Measurements from ENCODE around the gene CALHM2. TPM values are rescaled to one million over a fixed set of nuclear protein-coding genes. Genes with fewer than 3 reads are reported as not detected.

Gene CALHM2, protein sequence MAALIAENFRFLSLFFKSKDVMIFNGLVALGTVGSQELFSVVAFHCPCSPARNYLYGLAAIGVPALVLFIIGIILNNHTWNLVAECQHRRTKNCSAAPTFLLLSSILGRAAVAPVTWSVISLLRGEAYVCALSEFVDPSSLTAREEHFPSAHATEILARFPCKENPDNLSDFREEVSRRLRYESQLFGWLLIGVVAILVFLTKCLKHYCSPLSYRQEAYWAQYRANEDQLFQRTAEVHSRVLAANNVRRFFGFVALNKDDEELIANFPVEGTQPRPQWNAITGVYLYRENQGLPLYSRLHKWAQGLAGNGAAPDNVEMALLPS
- 35.0 TPM for polyA plus RNA-seq

DNA sequence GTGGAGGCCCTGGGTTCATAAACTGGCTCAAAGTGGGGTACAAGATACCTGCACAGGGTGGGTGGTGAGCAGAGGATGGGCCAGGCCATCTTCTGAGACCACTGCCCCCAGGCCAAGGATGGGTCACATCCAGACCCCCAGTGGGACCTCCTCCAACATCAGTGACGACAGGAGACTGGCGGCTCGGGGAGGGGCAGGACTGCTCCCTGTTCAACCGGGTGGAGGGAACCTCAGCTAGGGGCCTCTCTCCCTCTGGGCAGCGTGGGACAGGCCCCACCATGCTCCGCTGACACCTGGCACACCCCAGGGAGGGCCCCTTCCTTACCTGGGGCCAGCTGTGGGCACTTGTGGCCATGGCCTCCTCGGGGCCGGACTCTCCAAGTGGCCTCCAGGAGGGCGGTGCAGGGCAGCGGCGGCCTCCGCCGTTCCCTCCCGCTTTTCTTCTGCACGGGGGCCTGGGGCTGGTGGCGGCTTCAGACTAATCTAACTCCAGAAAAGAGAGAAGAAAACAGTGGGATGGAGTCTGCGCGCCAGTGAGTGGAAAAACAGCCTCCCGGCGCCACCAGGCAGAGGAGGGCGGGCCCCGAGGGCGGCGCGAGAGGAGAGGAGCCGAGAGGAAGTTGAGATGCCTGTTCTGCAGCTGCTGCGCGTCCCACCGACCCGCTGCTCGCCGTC, at the start of gene CALHM2:
CALHM2 (minus strand) TSS at position 540 of the 675 bp plus-strand sequence. CDS start 2,429 bp downstream, outside the sequence.
- H3K9me3 Mint-ChIP-seq, result no peaks in the 10 kb centered on the region
- peak within 1 kb of the TSS; percentile 90 to 96 (median 93) for H3K4me3 Mint-ChIP-seq
- H3K4me1 Mint-ChIP-seq, result peaks cover 33 to 37% (median 34%) of the 10 kb centered on the region in 3 donors
- H3K36me3 Mint-ChIP-seq, result peaks cover 5% of the 10 kb centered on the region
- peak within 1 kb of the TSS; percentile 86 to 95 (median 87) for H3K27ac Mint-ChIP-seq
- H3K27me3 Mint-ChIP-seq, result no peaks in the 10 kb centered on the region

DNA sequence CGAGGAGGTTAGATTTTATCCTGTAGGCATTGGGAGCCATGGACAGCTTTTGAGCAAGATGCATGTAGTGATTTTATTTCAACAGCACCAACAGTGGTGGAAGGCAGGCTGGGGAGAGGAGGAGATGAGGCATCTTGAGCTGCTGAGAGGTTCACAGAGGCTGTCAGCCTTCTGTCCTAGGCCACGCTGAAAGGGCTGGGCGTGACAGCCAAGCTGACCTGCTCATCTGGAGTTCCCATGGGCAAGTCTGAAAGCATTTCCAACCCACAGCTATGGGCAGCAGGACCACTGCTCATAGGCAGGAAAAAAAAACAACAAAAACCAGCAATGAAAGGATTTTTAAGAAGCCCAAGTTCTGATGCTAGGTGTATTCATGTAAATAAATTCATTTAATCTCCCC, 49.0 kb upstream of the CALHM2 start:
- peak overlapping the region in 1 of 3 donors; percentile 82 for H3K27ac Mint-ChIP-seq
- peaks cover 4% of the 10 kb centered on the region for H3K36me3 Mint-ChIP-seq
- peaks cover 0 to 3% (median 0%) of the 10 kb centered on the region in 3 donors for H3K4me1 Mint-ChIP-seq
- no peak overlapping the region for H3K4me3 Mint-ChIP-seq
- peaks cover 43% of the 10 kb centered on the region for H3K27me3 Mint-ChIP-seq
- no peaks in the 10 kb centered on the region for H3K9me3 Mint-ChIP-seq

DNA sequence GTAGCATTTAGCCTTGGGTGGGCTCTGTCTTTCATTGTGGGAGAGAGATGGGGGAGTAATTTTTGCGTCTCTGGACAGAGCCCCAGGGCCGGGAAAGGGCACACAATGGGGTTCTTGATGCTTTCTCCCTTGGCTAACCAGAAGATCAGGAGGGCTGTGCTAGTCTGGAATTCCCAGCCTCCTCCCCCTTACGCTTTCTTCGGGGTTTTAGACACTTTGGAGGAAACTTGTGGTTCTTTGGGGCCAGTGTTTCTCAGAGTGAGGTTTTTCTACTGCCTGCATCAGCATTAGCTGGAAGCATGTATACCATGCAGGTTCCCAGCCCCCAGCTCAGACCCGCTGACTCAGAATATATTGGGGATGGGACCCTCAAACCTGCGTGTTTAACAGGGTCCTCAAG, 48.3 kb upstream of the CALHM2 start:
- H3K9me3 Mint-ChIP-seq, result no peaks in the 10 kb centered on the region
- H3K27me3 Mint-ChIP-seq, result peaks cover 40% of the 10 kb centered on the region
- H3K36me3 Mint-ChIP-seq, result peaks cover 4% of the 10 kb centered on the region
- peaks cover 0 to 3% (median 0%) of the 10 kb centered on the region in 3 donors for H3K4me1 Mint-ChIP-seq
- H3K4me3 Mint-ChIP-seq, result no peak overlapping the region
- no peak overlapping the region for H3K27ac Mint-ChIP-seq

DNA sequence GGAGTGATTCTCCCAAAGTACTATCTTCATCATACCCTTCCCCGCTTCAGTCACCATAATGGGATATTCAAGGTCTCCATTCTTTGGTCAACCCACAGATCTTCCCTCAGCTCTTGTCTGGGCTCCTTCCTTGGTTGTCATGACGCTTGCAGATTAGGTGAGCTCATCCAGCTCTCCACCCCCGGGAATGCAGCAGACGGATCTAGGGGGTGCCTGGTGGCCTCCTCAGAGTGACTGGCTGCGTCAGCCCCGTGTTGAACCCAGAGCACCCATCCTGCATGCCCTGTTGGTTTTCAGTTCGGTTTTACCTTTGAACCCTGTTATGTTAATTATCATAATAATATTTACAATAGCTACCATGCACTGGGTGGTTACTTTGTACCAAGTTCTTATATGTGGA, 47.7 kb upstream of the CALHM2 start:
- Mint-ChIP-seq H3K27ac (peak overlapping the region in 1 of 3 donors; percentile 95), H3K27me3 (peaks cover 44% of the 10 kb centered on the region), H3K4me3 (no peak overlapping the region), H3K36me3 (peaks cover 4% of the 10 kb centered on the region), H3K4me1 (peaks cover 0 to 3% (median 0%) of the 10 kb centered on the region in 3 donors), H3K9me3 (no peaks in the 10 kb centered on the region)

DNA sequence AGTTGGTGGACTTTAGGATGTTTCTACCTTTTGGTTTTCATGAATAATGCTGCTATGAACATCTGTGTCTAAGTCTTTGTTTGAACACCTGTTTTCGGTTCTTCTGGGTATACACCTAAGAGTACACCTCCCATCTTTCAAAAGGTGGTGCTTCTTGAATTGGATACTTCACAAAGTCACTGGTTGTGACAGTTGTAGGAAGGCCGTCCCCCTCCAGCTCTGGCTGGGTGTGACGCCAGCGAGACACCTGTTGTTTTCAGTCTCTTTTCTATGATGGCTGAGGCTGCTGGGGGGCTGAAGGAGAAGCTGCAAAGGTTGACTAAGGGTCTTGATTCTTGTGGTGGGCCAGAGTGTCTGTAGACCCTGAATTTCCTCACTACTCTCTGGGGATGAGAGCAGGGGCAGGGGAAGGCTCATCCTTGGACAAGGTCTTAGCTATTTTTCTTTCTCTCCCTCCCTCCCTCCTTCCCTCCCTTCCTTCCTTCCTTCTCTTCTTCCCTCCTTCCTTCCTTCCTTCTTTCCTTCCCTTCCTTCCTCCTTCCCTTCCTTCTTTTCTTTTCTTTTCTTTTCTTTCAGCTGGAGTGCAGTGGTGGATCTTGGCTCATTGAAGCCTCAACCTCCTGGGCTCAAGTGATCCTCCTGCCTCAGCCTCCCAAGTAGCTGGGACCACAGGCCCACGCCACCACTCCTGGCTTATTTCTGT, 46.9 kb upstream of the CALHM2 start:
- Mint-ChIP-seq H3K4me1 (peaks cover 0 to 3% (median 2%) of the 10 kb centered on the region in 3 donors), H3K27ac (no peak overlapping the region), H3K27me3 (peaks cover 45% of the 10 kb centered on the region), H3K36me3 (peaks cover 4% of the 10 kb centered on the region), H3K4me3 (no peak overlapping the region), H3K9me3 (no peaks in the 10 kb centered on the region)

DNA sequence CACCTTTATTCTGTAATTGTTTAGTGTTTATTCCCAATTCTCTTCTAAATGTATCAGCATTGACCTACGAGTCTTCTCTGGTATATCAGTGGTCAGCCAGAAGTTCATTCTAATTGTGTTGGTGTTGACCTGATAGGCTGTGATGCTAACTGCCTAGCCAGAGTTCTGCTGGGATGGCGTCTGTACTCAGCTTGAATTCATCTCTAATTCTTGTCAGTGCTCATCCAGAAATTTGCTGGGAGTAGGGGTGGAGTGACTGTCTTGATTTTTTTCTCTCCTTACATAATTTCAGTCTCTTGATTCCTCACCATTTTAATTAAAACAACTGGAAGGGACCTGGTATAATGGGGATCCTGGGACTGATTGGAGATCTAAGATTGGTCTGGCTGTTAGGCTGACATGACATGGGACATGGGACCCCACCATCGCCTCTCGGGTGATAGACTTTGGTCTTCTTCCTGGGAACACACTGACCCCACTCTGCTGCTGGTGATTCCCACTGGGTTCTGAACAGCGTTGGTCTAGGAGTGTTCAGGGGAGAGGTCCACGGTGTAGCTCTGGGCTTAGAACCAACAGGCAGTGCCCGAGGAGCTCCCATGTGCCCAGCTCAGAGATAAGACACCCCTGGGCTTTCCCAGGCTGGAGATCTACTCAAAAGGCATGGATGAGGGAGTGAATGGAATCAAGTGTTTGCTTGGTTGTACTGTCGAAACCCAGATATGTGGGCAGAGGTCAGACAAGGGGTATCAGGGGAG, 45.2 kb upstream of the CALHM2 start:
- Mint-ChIP-seq H3K27me3 (peaks cover 49% of the 10 kb centered on the region), H3K27ac (no peak overlapping the region), H3K36me3 (peaks cover 4% of the 10 kb centered on the region), H3K9me3 (no peaks in the 10 kb centered on the region), H3K4me3 (peak overlapping the region in 1 of 4 donors; percentile 2), H3K4me1 (peaks cover 6 to 8% (median 7%) of the 10 kb centered on the region in 3 donors)

DNA sequence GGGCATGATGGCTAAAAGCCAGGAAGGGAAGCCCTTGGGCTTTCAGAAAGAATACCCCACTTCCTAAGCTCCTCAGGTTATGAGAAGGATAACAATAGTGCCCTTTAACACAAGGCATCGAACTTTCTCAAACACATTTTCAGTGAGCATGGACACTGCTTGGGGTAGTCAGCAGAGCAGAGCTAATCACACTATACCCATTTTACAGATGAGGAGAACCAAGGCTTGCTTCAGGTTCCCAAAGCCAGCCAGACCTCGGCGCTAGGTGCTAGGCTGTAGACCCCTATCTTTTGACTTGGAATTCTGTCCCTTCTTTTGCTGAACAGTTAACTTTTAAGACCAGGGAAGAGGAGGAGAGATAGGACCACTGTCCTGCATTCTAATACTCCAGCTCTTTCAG, 43.2 kb upstream of the CALHM2 start:
- H3K36me3 Mint-ChIP-seq, result peaks cover 4% of the 10 kb centered on the region
- no peaks in the 10 kb centered on the region for H3K9me3 Mint-ChIP-seq
- peaks cover 14 to 21% (median 18%) of the 10 kb centered on the region in 3 donors for H3K4me1 Mint-ChIP-seq
- H3K4me3 Mint-ChIP-seq, result peak overlapping the region in 3 of 4 donors; percentile 73 to 89 (median 75)
- peaks cover 40% of the 10 kb centered on the region for H3K27me3 Mint-ChIP-seq
- H3K27ac Mint-ChIP-seq, result peak overlapping the region in 1 of 3 donors; percentile 16

DNA sequence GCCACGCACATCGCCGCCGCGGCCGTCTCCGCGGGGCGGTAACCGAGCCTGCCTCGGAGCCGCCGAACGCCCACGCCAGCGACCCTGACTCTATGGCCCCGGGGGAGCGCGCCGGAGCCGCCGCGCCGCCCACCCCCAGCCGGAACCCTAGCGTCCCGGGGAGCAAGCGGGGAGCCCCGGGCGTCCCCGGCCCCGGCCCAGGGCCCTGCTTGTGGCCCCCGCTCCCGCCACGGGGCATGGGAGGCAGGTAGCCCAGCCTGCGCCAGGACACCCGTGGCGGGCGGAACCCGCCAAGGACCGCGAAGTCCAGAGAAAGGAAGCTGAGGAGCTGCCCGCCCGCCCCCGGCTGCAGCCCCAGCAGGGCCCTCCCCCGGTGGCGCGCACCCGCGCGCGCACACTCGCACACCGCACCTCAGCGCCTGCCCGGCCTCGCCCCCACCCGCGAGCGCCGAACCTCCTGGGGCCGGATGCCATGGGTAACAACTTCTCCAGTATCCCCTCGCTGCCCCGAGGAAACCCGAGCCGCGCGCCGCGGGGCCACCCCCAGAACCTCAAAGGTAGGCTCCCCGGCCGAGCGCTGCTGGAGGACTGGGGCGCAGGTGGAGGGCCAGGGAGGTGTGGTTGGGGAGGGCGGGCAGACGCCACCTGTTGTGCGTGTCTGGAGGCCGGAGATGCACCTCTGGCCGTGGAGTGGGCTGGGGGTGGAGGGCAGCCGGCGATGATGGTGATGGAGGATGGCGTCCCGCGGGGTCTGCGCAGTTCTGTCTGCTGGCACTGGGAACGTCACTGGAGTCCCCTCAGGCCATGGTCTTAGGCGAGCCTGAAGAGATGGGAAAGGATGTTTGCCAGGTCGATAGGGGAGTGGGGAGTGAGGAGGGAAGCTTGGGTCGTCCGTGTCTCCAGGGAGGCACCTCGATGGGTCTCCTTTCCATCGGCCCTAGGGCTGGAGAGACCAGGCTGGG, 42.0 kb upstream of the CALHM2 start:
- Mint-ChIP-seq H3K27me3 (peaks cover 33% of the 10 kb centered on the region), H3K27ac (no peak overlapping the region), H3K36me3 (peaks cover 4% of the 10 kb centered on the region)

DNA sequence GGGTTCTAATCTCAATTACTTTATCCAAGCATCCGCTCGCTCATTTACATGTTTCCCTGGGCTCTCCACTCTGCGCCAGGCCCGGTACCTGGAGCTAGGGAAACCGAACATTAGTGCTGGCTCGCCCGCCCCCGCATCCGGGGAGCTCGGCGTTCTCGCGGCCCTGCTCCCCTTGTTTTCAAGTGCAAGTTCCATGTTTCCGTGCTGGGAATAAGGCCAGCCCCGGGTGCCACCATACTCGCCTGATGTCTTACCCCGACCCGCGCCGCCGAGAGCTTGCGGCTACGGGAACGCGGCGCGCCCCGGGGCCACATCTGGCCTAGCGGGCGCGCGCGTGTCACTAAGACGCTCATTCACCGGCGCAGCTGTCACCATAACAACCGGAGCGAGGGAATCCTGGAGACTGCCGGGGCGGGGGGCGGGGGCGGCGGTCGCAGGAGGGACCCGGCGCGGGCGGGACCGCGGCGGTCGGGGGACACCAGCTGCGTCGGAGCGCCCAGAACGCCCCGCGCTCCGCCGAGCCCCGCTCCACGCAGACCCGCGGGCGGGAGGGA, 41.3 kb upstream of the CALHM2 start, which contains the start of gene NEURL1:
NEURL1 (plus strand) TSS at position 344 of the 554 bp plus-strand sequence. CDS start 683 bp downstream, outside the sequence.
- peak within 1 kb of the TSS; percentile 81 to 94 (median 88) for H3K4me3 Mint-ChIP-seq
- peak within 1 kb of the TSS; percentile 26 to 50 (median 47) for H3K27ac Mint-ChIP-seq
- H3K4me1 Mint-ChIP-seq, result peaks cover 17 to 21% (median 19%) of the 10 kb centered on the region in 3 donors
- H3K27me3 Mint-ChIP-seq, result peaks cover 31% of the 10 kb centered on the region
- H3K9me3 Mint-ChIP-seq, result no peaks in the 10 kb centered on the region
- peaks cover 4% of the 10 kb centered on the region for H3K36me3 Mint-ChIP-seq

More for the DNA sequence above, 42.0 kb upstream of the CALHM2 start:
- Mint-ChIP-seq H3K4me3 (peak overlapping the region; percentile 73 to 89 (median 78)), H3K9me3 (no peaks in the 10 kb centered on the region), H3K4me1 (peaks cover 17 to 21% (median 19%) of the 10 kb centered on the region in 3 donors)

DNA sequence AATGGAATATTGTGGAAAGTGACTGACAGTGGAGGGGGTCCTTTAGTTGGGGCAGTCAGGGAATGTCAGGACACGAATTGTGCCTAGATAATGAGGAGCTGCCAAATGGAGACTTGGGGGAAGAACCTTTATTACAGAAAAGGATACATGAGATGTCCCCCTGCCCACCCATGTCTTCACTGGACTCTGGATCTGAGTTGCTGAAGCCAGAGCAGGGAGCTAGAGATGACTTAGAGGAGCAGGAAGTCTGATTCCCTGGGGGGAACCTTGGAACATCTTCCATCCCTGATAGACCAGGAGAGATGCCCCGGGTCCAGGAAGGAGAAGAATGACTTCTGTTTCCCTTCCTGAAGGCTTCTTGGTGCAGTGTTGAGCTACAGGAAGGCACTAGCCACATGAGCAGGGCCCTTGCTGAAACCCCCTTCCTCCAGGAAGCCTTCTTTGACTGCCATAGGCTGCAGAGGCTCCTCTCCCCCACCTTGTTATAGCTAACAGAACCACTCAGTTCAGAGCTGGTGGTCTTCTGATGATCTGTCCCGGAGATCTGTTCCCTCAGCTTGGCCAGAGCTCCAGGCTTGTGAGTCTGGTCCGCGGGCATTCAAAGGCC, 40.6 kb upstream of the CALHM2 start:
- Mint-ChIP-seq H3K9me3 (no peaks in the 10 kb centered on the region), H3K36me3 (peaks cover 4% of the 10 kb centered on the region), H3K27me3 (peaks cover 30% of the 10 kb centered on the region), H3K27ac (peak overlapping the region in 2 of 3 donors; percentile 47 to 50), H3K4me1 (peaks cover 17 to 21% (median 19%) of the 10 kb centered on the region in 3 donors), H3K4me3 (peak overlapping the region; percentile 81 to 94 (median 88))

DNA sequence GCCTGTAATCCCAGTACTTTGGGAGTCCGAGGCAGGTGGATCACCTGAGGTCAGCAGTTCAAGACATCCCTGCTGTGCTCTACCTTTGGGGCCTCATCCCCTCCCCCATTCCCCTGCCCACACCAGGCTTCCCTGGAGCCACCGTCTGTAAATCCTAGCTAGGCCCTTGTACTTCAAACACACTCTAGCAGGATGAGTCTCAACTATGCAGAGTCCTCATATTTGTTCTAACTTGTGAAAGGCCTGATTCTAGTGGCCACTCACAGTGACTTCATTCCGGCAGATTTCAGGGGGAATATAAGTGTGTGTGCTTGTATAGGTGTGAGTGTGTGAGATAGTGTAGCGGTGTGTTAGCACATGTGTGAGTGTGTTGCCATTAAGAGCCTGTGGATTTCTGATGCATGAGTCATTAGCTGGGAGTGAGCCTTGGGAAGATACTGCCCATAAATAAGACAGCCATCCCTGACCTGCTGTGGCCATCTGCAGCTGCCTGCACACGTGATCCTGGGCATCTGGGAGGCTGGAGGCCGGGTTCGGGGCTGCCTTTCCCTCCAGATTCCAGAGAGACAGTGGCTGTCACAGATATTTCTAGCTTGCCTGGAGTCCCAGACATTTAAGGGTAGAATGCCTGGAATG, 39.7 kb upstream of the CALHM2 start:
- peak overlapping the region in 2 of 4 donors; percentile 15 to 84 for H3K4me3 Mint-ChIP-seq
- H3K27me3 Mint-ChIP-seq, result peaks cover 24% of the 10 kb centered on the region
- H3K9me3 Mint-ChIP-seq, result no peaks in the 10 kb centered on the region
- H3K4me1 Mint-ChIP-seq, result peaks cover 17 to 21% (median 19%) of the 10 kb centered on the region in 3 donors
- no peaks in the 10 kb centered on the region for H3K36me3 Mint-ChIP-seq
- H3K27ac Mint-ChIP-seq, result peak overlapping the region in 1 of 3 donors; percentile 67

DNA sequence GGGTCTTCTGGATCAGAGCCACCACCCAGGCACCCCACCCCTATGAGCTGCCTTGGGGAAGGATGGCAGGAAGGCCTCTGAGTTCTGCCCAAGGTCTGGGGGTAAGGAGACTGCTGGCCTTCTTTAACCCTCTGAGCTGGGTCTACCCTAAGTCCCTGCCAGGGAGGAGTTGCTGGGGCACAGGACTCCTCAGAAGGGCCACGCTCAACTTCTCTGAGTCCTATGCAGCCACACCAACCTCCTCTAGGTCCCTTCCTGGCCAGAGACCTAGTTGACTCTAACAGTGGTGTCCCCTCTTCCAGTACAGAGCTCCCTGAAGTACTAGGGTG, 38.8 kb upstream of the CALHM2 start:
- H3K9me3 Mint-ChIP-seq, result no peaks in the 10 kb centered on the region
- H3K4me1 Mint-ChIP-seq, result peaks cover 17 to 21% (median 19%) of the 10 kb centered on the region in 3 donors
- peak overlapping the region in 2 of 4 donors; percentile 49 to 55 for H3K4me3 Mint-ChIP-seq
- H3K27me3 Mint-ChIP-seq, result peaks cover 23% of the 10 kb centered on the region
- H3K27ac Mint-ChIP-seq, result peak overlapping the region in 1 of 3 donors; percentile 67
- no peaks in the 10 kb centered on the region for H3K36me3 Mint-ChIP-seq
